ENCODE measurements around the gene DHH. TPM values are rescaled to one million over a fixed set of nuclear protein-coding genes. Genes with fewer than 3 reads are reported as not detected.

DHH gene
- polyA plus RNA-seq, 3 donors: not detected

GRCh38 chr12:49038291-49038955 is 56.2 kb downstream of the DHH start:
- Histone ChIP-seq H3K4me1 (ENCODE audit: control insufficient read depth in 1 of 2, insufficient read depth in 2 of 2, low read length in 2 of 2) (no peaks in the 10 kb centered on the region), H3K79me2 (ENCODE audit: insufficient read depth, low read length) (peaks cover 14% of the 10 kb centered on the region), H3K27me3 (ENCODE audit: control insufficient read depth in 2 of 2, insufficient read depth in 2 of 2, low read length in 2 of 2) (no peaks in the 10 kb centered on the region), H2AFZ (ENCODE audit: insufficient read depth, low read depth, low read length, poor library complexity, severe bottlenecking) (no peak overlapping the region), H3K4me3 (replicated peaks in 1 of 3; ENCODE audit: low read depth in 2 of 3, low read length in 3 of 3) (no peak overlapping the region), H3K27ac (ENCODE audit: low read depth in 1 of 2, low read length in 2 of 2) (no peak overlapping the region), H3K36me3 (replicated peaks in 1 of 2; ENCODE audit: control insufficient read depth in 1 of 2, insufficient read depth in 2 of 2, low read length in 2 of 2) (peaks cover 93 to 99% of the 10 kb centered on the region in 2 donors), H4K20me1 (ENCODE audit: insufficient read depth, low read length) (peaks cover 99% of the 10 kb centered on the region), H3K9me3 (replicated peaks in 1 of 2; ENCODE audit: control insufficient read depth in 1 of 2, insufficient read depth in 1 of 2, low read length in 2 of 2) (no peaks in the 10 kb centered on the region), H3K4me2 (replicated peaks; ENCODE audit: extremely low read depth, low read length, poor library complexity, severe bottlenecking) (no peak overlapping the region), H3K9ac (ENCODE audit: insufficient read depth, low read length, poor library complexity, severe bottlenecking) (no peak overlapping the region)
- TF ChIP-seq, protein P1, sequence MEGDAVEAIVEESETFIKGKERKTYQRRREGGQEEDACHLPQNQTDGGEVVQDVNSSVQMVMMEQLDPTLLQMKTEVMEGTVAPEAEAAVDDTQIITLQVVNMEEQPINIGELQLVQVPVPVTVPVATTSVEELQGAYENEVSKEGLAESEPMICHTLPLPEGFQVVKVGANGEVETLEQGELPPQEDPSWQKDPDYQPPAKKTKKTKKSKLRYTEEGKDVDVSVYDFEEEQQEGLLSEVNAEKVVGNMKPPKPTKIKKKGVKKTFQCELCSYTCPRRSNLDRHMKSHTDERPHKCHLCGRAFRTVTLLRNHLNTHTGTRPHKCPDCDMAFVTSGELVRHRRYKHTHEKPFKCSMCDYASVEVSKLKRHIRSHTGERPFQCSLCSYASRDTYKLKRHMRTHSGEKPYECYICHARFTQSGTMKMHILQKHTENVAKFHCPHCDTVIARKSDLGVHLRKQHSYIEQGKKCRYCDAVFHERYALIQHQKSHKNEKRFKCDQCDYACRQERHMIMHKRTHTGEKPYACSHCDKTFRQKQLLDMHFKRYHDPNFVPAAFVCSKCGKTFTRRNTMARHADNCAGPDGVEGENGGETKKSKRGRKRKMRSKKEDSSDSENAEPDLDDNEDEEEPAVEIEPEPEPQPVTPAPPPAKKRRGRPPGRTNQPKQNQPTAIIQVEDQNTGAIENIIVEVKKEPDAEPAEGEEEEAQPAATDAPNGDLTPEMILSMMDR (IDR thresholded peaks at IDR 0.05): no peak
- H3K4me3 Mint-ChIP-seq: no peak overlapping the region
- intact Hi-C loops (cut with micrococcal nuclease): no loop called here
- no peaks in the 10 kb centered on the region for H3K27me3 Mint-ChIP-seq (ENCODE audit: low read depth in 3 of 3)
- H3K4me1 Mint-ChIP-seq: no peaks in the 10 kb centered on the region
- peak overlapping the region in 3 of 7 donors; percentile 11 to 59 (median 25) for H3K27ac Mint-ChIP-seq
- no peaks in the 10 kb centered on the region for H3K9me3 Mint-ChIP-seq
- no peak for DNase-seq
- WGBS (ENCODE audit: insufficient coverage): 97% methylated on average over 19 of the region's 20 CpGs
- peaks cover 87 to 100% of the 10 kb centered on the region in 2 donors for H3K36me3 Mint-ChIP-seq

DNA sequence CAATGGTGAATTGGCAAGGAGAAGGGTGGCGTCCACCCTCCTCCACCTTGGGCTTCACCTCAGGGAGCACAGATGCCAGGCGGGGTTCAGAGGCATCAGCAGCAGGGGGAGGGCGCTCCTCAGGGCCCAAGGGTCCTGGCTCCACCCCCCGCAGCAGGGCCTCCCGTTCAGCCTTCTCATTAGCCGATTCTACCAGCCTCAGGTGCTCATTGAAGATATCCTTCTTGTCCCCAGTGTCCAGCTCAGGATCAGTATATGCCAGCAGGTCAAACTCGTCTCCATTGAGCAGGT is 56.7 kb downstream of the DHH start:
- Mint-ChIP-seq H3K9me3 (no peaks in the 10 kb centered on the region), H3K4me3 (no peak overlapping the region), H3K36me3 (peaks cover 85 to 100% of the 10 kb centered on the region in 2 donors), H3K27me3 (ENCODE audit: low read depth in 3 of 3) (no peaks in the 10 kb centered on the region), H3K27ac (no peak overlapping the region), H3K4me1 (no peaks in the 10 kb centered on the region)
- no peak overlapping the region for H3K9ac ChIP-seq (ENCODE audit: insufficient read depth, low read length, poor library complexity, severe bottlenecking)
- H2AFZ ChIP-seq (ENCODE audit: insufficient read depth, low read depth, low read length, poor library complexity, severe bottlenecking): no peak overlapping the region
- no peaks in the 10 kb centered on the region for H3K27me3 ChIP-seq (ENCODE audit: control insufficient read depth in 2 of 2, insufficient read depth in 2 of 2, low read length in 2 of 2)
- H4K20me1 ChIP-seq (ENCODE audit: insufficient read depth, low read length): peaks cover 99% of the 10 kb centered on the region
- no peaks in the 10 kb centered on the region for H3K9me3 ChIP-seq (replicated peaks in 1 of 2; ENCODE audit: control insufficient read depth in 1 of 2, insufficient read depth in 1 of 2, low read length in 2 of 2)
- H3K4me2 ChIP-seq (replicated peaks; ENCODE audit: extremely low read depth, low read length, poor library complexity, severe bottlenecking): no peak overlapping the region
- no peaks in the 10 kb centered on the region for H3K4me1 ChIP-seq (ENCODE audit: control insufficient read depth in 1 of 2, insufficient read depth in 2 of 2, low read length in 2 of 2)
- DNase-seq: no peak
- WGBS (ENCODE audit: insufficient coverage): 95% methylated on average over 6 of the region's 7 CpGs
- no peak overlapping the region for H3K27ac ChIP-seq (ENCODE audit: low read depth in 1 of 2, low read length in 2 of 2)
- peaks cover 14% of the 10 kb centered on the region for H3K79me2 ChIP-seq (ENCODE audit: insufficient read depth, low read length)
- intact Hi-C loops (cut with micrococcal nuclease): no loop called here
- H3K36me3 ChIP-seq (replicated peaks in 1 of 2; ENCODE audit: control insufficient read depth in 1 of 2, insufficient read depth in 2 of 2, low read length in 2 of 2): peaks cover 93 to 99% of the 10 kb centered on the region in 2 donors
- no peak overlapping the region for H3K4me3 ChIP-seq (replicated peaks in 1 of 3; ENCODE audit: low read depth in 2 of 3, low read length in 3 of 3)
- TF ChIP-seq, protein P1 (IDR thresholded peaks at IDR 0.05): no peak
